ENCODE data around the gene ABCA12.

Gene ABCA12

DNA sequence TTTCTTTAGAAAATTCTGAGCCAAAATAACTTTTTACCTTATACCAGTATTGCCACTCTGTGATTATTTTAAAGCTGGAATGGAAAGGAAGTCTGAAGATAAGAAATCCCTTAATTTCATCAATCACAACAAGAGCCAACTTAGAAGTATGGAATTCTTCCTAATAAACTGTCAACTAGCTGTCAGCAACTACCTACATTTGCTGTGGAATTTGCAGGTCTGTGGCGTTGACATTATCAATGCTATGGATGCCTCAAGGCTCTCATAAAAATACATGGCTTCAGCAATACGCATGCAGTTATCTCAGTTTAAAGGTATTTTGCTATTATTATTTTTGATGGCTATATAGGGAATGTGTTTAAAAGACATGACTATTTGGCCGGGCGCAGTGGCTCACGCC, 108.5 kb downstream of the ABCA12 start:
- H3K4me3 ChIP-seq (ENCODE audit: low read depth, low read length), result no peak overlapping the region
- no peak for TF ChIP-seq CTCF (IDR thresholded peaks at IDR 0.05; ENCODE audit: low read depth, low read length, missing control alignments)
- no peak for DNase-seq (ENCODE audit: low read depth)

DNA sequence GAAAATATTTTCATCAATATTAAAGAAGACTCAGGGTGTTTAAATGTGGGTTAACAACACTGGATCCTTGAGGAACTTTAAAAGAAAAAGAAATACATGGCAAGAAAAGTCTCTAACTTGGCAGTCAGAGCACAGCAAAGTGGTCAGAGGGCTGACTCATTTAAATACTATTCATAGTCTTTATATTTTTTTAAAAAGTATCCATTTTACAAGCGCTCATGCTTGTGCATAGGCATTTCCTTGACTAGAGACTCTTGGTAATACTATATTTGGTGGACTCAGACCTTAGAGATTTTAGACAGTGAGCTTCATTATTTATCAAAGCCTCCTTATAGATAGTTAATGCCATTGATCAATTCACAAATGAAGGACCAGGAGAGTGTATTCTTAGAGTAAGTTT, 110.2 kb downstream of the ABCA12 start:
- no peak for TF ChIP-seq CTCF (IDR thresholded peaks at IDR 0.05; ENCODE audit: low read depth, low read length, missing control alignments)
- DNase-seq (ENCODE audit: low read depth), result no peak
- no peak overlapping the region for H3K4me3 ChIP-seq (ENCODE audit: low read depth, low read length)

GRCh38 chr2:215027779-215028178, 110.6 kb downstream of the ABCA12 start:
- no peak overlapping the region for H3K4me3 ChIP-seq (ENCODE audit: low read depth, low read length)
- no peak for TF ChIP-seq CTCF (IDR thresholded peaks at IDR 0.05; ENCODE audit: low read depth, low read length, missing control alignments)
- DNase-seq (ENCODE audit: low read depth), result no peak

- no peak for DNase-seq (ENCODE audit: low read depth)
- TF ChIP-seq CTCF (IDR thresholded peaks at IDR 0.05; ENCODE audit: low read depth, low read length, missing control alignments), result no peak
- no peak overlapping the region for H3K4me3 ChIP-seq (ENCODE audit: low read depth, low read length)
Observed at GRCh38 chr2:215022910-215023309, 115.5 kb downstream of the ABCA12 start.

- no peak for DNase-seq (ENCODE audit: low read depth)
- no peak for TF ChIP-seq CTCF (IDR thresholded peaks at IDR 0.05; ENCODE audit: low read depth, low read length, missing control alignments)
- no peak overlapping the region for H3K4me3 ChIP-seq (ENCODE audit: low read depth, low read length)
Observed at GRCh38 chr2:215022418-215022817, 116.0 kb downstream of the ABCA12 start.

DNA sequence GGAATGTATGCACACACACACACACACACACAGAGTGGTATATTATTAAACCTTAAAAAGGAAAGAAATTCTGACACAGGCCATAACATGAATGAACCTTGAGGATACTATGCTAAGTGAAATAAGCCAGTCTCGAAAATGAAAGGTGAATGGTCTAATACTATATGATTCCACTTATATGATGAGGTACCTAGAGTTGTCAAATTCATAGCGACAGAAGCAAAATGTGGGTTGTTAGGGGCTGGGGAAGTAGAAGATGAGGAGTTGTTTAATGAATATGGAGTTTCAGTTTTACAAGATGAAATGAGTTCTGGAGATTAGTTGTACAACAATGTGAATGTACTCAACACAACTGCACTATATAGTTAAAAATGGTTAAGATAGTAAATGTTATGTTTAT, 118.1 kb downstream of the ABCA12 start:
- DNase-seq (ENCODE audit: low read depth), result no peak
- no peak for TF ChIP-seq CTCF (IDR thresholded peaks at IDR 0.05; ENCODE audit: low read depth, low read length, missing control alignments)
- H3K4me3 ChIP-seq (ENCODE audit: low read depth, low read length), result no peak overlapping the region

- H3K4me3 ChIP-seq (ENCODE audit: low read depth, low read length), result peak overlapping the region; percentile 8; the same call in 1 of the 2 replicates
- no peak for TF ChIP-seq CTCF (IDR thresholded peaks at IDR 0.05; ENCODE audit: low read depth, low read length, missing control alignments)
- DNase-seq (ENCODE audit: low read depth), result no peak
Observed at GRCh38 chr2:215019521-215020145, 118.8 kb downstream of the ABCA12 start.
